Activated T-cell treated with anti-CD3 and anti-CD28 coated beads for 1 hour (primary cell): ENCODE results near the gene UBE2F.
"Not testable (repeated sequence)": the region's sequence is repeated elsewhere in the genome, so short reads cannot be mapped to it uniquely, and the experiment has no call there.

Source experiments
- DNase-seq: peaks from one replicate; pipeline ENCODE4 v3.0.0-alpha.2; 2020; ENCODE audit warnings: low read depth

UBE2F gene

DNA sequence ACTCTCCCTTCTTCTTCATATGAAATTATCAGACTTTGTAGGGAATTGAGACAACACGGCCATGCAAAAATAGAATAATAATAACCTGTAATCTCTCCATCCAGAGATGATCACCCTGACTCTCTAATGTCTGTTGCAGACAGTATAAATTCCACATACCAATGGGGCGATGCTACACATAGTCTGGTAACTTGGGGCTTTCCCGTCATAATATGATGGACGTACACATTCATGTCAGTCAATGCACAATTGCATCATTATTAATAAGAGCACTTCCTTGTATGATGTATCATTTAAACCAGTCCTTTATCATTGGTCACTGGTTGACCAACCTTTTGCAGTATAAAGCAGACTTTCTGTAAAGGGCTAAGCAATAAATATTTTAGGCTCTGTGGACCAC lies 54.5 kb downstream of the UBE2F start:
- DNase-seq: no peak

DNA sequence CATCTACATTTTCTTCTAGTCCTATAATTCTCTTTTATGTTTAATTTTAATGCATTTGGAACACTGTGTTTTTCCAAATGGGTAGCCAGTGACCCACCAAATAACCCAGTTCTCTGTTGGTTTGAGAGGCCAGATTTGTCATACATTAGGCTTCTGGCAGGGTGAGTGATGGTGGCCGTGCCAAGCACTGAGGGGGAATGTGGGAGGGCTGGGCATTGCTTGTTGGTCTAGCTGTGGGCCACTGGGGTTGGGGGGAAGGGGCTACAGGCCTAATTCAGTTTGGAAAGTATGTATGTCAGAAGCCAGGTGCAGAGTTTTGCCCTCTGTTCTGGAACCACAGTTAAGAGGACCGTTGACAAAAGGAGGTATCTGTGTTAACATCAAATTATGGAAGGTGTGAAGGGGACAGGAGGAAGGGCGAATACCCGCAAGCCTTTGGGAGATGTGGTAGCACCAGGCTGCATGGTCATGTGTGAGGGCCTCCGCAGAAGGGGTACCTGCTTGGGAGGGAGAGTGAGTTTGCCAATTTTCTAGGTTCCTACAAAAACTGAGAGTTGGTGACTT lies 55.9 kb downstream of the UBE2F start:
- no peak for DNase-seq

- DNase-seq: no peak
Measured at GRCh38 chr2:238023608-238024007, 56.8 kb downstream of the UBE2F start.

DNA sequence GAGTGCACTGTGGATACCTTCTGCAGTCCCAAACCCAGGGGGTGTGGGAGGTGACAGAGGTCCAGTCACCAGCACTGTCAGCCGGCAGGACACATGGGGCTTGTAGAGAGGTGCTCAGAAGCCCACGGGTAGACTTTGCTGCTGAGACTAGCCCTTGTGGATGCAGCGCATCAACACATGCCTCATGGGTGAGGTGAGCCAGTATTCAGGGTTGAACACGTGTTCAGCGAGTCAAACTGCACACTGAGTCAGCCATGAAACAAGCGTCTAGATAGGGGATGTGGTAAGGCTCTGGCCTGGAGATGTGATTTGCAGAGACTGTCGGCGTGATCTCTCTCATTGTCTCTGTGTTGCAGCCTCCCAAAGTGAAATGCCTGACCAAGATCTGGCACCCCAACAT lies 58.2 kb downstream of the UBE2F start:
- no peak for DNase-seq

DNA sequence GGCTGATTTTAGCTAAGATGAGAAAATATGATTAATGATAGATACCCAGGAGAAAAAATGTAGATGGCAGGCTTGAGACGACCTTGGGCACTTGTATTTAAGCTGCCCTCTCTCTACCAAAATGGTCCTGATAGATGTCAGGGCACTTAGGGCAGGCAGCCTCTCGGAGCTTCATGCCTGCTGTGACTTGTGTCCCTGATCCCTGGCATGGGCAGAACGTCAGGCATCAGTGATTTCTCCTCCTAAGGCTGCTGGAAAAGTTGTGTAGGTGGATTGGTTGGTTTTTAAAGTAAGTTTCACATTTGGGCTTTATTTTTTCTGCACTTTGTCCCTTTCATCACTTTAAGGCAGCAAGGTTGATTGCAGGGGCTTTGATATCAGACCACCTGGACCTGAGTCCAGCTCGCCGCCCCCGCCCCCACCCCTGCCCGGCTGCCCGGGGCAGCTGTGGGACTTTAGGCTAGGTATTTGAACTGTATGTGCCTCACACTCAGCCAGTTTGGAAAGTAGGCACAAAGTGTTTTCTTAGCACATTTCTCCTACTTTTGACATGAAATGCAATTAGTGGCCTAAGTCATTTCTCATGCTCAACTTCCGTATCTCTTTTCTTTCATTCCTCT lies 59.0 kb downstream of the UBE2F start:
- DNase-seq: no peak

DNA sequence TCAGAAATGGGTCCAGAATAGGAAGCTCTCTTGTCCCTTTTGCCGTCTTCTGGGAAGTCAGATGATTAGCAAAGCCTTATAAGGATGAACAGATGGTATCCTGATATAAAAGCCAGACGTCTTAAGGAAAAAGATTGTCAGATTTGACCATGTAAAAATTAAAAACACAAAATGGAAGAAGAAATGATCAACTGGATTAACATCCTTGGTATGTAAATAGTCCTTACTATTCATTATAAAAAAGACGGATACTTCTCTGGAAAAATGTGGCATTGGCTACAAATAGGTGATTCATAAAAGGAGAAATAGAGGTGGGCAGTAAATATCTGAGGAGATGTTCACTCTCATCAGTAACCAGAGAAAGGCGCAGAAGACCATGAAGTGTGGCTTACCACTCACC lies 60.2 kb downstream of the UBE2F start:
- DNase-seq: no peak

- no peak for DNase-seq
Measured at GRCh38 chr2:238027591-238028415, 61.0 kb downstream of the UBE2F start.

- DNase-seq: no peak
Measured at GRCh38 chr2:238029853-238030252, 63.0 kb downstream of the UBE2F start.

- no peak for DNase-seq
Measured at GRCh38 chr2:238030422-238031155, 63.8 kb downstream of the UBE2F start.

GRCh38 chr2:238031751-238032150 lies 64.9 kb downstream of the UBE2F start:
- DNase-seq: no peak

DNA sequence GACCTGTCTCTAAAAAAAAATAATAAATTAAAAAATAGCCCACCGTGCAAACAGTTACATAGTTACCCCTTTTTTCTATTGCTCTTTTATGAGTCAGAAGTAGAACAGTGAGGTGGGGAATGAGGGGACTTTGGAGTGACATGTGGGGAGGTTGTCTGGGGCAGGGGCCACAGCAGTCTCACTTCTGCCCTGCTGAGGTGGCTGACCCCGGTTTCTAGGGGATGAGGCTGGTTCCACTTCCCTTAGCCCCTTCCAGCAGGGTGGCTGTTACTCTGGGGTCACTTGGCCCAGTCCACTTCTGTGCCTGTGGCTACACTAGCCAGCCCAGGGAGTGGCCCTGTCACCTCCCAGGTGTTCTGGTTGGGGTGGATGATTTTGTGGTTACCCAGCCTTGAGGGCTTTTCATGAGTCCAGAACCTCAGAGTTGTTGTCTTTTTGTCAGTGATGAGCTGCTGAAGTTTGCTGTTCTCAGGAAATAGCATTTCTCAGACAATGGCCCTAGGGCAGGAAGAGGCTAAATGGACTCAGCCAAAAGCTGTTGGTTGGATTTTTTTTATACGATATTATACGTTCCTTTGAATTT lies 66.0 kb downstream of the UBE2F start:
- DNase-seq: no peak

GRCh38 chr2:238033991-238034390 lies 67.2 kb downstream of the UBE2F start:
- not testable (repeated sequence) for DNase-seq

DNA sequence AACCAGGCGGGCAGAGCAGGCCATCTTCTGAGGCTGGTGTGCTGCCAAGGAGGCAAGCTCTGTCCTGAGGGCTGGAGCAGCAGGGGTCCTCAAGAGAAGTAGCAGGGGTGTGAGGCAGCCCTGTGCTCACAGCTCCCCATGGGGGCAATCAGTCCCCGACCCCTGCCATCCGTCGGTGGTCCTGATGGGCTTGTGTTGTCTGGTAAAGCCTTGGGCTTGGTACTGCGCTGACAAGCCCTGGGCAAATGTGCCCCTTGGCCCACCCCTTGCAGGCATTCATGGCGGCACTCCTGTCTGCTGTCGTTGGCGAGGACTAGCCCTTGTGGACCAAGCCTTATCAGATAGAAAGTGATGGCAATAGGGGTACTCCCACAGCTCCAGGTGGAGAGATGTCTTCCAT lies 71.4 kb downstream of the UBE2F start:
- no peak for DNase-seq

- DNase-seq: no peak
Measured at GRCh38 chr2:238039151-238039550, 72.3 kb downstream of the UBE2F start.

DNA sequence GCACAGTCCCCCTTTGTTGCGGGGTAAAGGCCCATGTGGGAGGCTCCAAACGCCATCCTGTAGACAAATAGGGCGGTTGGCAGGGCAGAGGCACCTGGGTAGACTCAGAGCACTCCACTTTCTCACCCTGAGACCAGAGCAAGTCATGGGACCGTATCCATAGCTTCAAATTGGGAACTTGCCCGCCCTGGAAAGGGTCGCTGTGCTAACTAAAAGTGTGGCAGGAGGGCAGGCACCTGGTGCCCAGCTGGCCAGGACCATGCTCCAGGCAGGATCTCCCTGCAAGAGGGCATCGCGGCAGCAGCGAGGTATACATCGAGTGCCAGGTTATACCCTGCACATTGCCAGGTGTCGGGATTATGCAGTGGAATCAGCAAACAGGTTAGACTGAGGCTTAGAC lies 73.2 kb downstream of the UBE2F start:
- DNase-seq: no peak

DNA sequence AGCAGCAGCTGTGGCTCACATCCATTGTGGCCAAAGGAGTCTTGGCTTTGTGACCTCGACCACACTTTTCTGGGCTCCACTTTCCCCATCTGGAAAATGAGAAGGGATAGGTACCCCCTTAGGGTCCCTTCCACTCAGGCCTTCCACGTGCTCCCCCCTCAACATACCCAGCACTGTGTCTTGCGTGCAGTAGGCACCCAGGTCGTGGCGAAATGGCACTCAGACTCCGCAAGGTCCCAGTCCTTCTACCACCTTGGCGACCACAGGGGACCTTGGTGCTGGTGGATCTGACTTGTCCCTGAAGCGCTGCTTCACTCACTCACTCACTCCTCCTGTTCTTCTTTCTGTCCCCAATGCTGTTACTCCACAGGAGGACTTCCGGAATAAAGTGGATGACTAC lies 74.1 kb downstream of the UBE2F start:
- DNase-seq: no peak

DNA sequence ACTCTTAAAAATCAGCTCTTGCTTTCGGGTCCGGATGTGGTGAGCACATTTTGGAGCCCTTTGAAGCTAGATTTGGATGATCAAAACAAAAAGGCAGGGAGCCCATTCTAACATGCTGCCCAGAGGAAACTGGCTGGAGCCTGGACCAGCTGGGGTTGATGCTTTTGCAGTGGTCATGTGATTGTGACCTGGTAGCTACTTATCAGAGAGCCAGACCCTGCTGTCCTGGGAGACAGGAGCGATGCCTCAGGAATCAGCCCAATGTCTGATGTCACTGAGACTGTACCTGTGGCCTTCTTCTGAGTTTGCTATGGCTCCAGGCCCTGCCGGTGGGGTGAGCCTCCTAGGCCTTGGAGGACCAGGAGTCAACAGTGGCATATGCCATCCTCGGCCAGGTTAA lies 75.3 kb downstream of the UBE2F start:
- no peak for DNase-seq

- DNase-seq: no peak
Measured at GRCh38 chr2:238042849-238043584, 76.2 kb downstream of the UBE2F start.

DNA sequence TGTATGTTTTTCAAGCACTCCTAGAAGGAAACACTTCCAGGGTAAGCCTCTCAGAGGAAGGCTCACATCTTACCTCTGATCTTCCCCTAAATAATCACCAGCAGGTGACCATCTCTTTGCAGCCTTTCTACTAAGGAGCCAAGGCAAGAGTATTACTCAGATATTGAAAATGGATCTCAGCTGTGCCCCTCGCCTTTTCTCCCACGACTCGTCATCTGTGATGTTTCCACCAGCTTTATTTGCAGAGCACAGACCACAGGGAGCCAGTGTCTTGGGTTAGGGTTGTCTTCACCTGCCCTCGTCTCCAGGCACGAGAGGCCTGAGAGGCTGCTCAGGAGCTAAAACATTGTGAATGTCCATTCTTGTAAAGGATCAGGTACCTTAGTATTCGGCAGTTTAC lies 77.0 kb downstream of the UBE2F start:
- DNase-seq: no peak

GRCh38 chr2:238045575-238045974 lies 78.8 kb downstream of the UBE2F start:
- no peak for DNase-seq

- no peak for DNase-seq
Measured at GRCh38 chr2:238046725-238047270, 80.0 kb downstream of the UBE2F start.
